GM21786 (cell line): ENCODE measurements around the gene COL20A1.

Experiments used
- ATAC-seq: cut with Tn5 transposase; IDR thresholded peaks from one replicate; pipeline ENCODE4 v1.9.1; 2021; ENCODE audit not compliant: unreplicated experiment

The COL20A1 gene

DNA sequence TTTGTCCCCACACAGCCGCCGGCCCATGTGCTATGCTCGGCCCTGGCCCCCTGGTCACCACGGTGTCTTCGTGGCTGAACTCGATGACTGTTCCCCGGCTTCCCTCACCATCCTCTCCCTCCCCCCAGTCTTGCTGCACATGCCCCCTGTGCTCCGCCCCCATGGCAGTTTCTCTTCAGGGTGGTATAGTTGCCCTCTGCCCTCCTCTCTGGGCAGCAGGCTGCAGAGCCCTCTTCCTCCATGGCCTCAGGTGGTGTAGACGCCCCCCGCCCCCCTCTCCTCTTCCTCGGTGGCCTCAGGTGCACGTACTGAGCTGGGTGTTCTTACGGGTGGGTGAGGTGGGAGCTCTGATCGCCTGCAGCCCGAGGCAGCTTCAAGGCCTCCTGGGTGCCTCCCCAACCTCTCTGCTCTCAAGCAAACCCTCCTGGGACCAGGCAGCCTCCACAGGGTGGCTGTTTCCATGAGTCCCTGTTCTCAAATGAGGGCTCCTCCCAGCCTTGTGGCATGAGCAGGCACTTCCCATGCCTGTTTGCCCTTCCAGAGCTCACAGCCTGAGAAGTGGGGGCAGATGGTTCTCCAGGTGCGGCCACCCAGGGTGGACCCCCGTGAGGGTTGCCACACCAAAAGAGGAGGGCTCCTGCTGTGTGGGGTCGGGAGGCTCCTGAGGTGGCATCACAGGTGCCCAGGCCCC, 24.8 kb downstream of the COL20A1 start:
- no peak for ATAC-seq

DNA sequence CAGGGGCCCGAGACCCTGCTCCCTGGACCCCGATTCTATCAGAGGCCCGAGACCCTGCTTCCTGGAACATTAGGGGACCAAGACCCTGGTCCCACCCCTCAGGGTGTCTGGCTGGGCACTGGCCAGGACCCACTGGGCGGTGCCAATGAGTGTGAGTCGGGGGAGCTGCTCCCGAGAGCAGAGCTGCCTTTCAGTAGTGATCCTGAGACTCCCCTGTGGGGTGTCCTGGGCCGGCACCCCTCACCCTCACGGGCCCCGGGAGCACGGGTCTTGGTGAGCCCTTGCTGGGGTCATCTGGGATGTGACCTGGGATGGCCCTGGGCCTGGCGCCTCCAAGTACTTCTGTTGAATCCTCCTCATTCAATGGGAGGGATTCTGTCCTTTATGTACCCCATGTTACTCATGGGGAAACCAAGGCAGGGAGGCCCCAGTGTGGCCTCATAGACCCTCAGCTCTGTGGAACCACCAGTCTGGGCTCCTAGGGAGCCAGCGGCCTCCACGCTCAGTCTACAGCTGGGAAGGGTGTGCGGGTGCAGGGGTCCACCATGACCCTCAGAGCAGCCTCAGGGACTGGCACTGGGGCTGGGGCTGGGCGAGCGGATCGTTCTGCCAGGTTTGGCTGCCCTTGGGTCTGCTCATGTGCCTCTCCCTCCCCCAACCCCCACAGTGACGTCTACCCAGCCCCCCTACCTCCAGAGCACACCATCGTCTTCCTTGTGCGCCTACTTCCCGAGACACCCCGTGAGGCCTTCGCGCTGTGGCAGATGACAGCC, 25.6 kb downstream of the COL20A1 start:
- no peak for ATAC-seq

DNA sequence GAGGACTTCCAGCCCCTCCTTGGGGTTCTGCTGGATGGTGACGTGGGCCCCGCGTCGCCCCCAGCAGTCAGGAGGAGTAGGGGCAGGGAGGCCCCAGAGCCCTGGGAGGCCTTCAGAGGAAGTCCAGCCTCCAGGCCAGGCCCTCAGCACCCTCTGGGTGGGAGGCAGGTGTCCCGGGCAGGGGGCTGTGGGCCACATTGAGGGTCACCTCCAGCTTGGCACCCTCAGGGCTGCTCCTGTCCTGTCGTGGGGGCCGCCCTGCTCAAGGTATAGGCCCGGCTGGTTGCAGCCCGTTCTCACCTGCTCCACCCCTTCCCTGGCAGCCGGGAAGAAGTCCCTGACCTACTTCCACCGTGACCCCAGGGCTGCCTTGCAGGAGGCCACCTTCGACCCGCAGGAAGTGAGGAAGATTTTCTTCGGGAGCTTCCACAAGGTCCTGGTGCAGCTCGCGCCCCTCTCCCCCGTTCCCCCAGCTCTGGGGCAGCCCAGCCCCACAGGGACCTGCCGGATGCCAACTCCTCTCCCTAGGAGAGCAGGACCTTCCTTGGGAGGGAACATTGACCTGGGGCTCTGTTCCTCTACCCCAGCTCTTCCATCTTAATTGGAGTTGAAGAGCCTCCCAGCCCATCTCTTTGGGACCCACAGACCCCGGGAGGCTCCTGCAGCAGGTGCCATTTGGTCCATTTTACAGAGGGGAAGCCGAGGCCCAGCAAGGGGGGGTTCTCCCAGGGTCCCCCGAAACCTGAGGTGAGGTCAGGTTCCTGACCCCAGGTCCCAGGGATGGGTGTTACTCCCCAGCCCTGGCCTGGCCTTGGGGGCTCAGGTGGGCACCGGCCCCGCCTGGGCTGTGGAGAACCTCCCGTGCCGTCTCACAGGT, 26.4 kb downstream of the COL20A1 start:
- ATAC-seq: no peak

DNA sequence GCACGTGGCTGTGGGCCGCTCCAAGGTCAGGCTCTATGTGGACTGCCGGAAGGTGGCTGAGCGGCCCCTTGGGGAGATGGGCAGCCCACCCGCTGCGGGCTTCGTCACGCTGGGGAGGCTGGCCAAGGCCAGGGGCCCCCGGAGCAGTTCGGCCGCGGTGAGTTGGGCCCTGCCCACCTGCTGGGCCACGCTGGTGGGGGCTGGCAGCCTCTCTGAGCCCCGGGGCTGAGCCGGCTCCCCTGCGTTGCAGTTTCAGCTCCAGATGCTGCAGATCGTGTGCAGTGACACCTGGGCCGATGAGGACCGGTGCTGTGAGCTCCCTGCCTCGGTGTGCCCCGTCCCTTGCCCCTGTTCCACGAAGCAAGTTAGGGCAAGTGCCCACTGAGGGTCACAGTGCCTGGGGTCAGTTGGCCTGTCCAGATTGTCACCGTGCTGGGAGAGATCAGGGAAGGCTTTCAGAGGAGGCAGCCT, 27.1 kb downstream of the COL20A1 start:
- ATAC-seq: no peak

DNA sequence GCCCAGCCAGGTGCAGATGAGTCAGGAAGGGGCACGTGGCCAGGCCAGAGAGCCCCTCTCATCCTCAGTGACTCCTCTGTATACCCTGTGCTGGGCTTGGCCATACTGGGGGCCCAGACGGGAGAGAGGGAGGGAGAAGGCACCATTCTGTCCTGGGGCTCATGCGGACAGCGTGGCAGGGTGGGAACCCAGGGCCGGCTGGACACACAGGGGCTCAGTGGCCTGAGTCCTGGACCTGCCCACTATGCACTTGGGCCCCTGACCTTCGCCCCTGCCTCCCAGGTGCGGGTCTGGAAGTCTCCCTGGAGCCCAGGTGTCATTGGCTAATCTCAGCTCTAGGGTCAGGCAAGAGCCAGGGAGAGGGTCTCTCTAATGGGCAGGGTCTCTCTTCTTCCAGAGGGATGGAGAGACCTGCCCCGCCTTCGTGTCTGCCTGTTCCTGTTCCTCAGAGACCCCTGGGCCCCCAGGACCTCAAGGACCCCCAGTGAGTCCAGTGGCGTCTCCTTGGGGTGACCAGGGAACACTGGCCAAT, 27.7 kb downstream of the COL20A1 start:
- no peak for ATAC-seq

DNA sequence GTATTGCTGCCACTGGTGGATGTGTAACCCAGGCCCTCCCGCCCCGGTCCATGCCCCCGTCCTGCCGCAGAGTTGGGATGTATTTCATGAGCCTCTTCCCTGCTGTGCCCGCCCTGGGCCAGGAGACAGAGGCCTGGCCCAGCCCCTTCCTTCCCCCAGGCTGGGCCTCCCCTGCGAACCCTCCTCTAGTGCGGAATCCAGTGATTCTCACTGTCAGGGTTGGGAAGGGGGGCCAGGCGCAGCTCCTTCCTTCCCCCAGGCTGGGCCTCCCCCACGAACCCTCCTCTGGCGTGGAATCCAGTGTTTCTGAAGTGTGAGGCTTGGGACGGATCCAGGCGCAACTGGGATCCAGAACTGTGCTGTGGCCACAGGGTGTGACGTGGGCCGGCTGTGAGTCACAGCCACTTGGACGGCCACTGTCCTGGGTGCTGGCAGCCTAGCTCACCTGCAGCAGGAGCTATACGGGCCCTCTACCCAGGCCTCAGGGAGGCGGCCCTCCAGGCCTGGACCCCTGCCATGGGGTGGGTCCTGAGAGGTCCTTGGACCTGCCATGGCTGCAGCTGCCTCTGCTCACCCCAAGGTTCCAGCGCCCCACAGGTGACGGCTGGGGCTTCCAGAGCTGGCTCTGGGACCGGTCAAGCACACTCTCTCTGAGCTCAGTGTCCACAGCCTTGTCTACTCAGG, 28.3 kb downstream of the COL20A1 start:
- no peak for ATAC-seq

DNA sequence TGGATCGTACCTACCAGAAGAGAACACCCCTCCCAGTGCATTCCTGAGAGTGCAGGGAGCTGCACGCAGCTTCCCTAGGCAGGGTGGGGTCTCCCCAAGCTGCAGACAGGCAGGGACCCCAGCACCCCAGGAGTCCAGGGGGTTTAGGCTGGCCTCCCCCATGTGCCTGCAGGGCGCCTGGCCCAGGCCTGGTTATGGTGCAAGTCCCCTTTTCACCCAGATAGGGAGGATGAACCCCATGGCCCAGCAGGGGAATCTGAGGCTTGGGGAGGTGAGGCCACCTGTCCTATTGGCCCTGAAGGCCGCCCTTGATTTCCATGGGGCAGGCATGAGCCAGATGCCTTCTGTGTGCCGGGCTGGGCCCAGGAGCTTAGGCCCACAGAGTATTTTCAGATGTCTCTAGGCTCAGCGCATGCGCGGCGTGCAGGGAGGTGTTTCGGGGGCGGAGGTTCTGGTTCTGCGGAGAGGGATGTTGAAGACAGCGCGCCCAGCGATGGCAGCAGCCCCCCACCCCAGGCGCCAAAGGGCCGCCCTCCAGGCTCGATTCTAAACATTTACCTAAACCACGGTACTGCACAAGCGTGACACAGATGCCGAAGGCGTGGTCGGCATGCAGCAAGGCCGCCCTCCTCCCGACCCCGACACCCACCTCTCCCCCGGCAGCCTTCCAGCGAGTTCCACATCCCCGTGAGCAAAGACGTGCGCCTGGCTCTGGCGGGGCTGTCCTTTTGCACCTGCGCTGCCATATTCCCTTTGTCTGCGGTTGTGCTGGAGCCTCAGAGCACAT, 29.4 kb downstream of the COL20A1 start:
- ATAC-seq: no peak

DNA sequence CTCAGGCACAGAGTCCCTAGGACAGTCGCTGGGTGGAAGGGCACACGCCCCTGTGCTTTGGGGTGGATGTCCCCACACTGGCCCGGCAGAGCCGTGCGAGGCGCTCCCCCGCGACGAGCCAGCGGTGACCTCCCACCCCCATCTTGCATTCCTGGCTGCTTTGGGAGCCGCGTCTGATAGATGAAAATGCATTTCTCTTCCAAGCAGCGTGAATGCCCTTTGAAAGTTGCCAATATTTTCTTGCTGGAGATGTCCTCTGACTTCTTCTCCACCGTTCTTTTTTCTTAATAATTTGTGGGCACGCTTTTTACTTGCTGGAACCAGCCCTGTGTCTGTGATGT, 29.9 kb downstream of the COL20A1 start:
- no peak for ATAC-seq

DNA sequence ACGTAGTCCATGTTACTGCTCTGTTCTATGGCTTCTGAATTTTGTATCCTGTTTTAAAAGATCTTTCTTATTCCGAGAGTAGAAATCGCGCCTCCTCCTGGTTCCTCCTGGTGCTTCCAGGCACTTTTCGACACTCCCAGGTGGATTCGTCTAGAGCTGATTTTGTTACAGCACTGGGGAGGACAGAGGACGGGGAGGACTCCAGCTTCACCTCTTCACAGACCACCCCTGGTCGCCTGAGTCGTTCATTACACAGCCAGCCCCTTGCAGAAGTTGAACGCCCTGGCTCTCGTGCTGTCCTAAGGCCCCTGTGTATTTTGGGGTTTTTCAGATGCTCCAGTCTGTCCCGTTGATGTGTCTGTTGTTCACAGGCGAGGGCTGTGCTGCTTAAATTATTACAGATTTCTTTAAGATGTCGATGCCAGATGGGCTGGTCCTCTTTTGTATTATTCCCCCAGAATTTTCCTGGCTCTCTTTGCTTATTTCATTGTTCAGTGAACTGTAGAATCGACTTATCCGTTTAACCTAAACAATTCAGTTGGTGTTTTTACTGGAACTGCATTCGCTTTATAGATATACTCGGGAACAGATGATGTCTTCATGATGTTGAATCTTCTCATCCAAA, 30.5 kb downstream of the COL20A1 start:
- no peak for ATAC-seq

DNA sequence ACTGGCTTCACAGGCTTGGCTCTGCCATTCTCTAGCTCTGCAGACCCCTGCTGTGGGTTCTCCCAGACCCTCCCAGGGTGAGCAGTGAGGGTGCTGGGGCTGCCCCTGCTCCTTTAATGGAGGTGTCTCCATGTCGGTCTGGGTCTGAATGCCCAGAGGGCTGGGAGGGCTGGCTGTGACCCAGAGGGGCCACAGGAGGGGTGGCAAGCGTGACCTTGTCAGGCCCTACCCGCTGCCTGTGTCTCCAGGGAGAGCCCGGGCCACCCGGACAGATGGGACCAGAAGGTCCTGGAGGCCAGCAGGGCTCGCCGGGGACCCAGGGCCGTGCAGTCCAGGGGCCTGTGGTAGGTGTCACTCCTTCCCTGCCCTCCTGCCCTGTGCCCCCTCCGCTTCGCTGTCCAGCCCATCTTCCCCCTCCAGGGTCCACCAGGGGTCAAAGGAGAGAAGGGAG, 32.1 kb downstream of the COL20A1 start:
- no peak for ATAC-seq

DNA sequence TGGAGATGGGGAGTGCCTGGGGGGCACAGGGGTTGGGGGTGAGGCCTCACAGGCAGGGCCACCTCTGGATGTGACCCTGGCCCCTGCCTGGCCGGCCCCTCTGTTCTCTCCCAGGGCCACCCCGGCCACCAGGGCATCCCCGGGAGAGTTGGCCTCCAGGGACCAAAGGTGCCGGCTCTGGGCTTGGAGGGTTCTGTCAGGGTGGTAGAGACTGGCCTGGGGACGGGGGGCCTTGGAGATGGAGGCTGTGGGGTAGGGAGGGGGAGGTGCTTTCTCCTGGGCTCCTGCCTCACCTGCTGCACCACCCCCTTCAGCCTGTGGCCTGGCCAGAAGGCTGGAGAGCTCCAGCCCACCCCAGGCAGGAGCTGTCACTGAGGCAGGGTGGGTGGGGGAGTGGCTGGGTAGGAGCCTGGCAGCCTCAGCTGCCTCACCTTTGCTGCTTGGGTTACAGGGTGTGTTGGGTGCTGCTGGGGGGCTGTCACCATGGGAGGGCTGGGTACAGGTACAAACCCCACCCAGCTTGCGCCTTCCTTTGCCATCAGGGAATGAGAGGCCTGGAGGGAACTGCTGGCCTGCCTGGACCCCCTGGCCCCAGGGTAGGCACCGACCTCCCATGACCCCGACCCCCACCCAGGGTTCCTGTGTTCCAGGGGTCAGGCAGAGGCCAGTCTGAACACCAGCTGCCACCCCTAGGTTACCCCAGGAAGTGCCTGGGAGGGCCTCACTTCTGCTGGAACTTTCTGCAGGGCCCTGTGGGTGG, 32.7 kb downstream of the COL20A1 start:
- ATAC-seq: no peak

DNA sequence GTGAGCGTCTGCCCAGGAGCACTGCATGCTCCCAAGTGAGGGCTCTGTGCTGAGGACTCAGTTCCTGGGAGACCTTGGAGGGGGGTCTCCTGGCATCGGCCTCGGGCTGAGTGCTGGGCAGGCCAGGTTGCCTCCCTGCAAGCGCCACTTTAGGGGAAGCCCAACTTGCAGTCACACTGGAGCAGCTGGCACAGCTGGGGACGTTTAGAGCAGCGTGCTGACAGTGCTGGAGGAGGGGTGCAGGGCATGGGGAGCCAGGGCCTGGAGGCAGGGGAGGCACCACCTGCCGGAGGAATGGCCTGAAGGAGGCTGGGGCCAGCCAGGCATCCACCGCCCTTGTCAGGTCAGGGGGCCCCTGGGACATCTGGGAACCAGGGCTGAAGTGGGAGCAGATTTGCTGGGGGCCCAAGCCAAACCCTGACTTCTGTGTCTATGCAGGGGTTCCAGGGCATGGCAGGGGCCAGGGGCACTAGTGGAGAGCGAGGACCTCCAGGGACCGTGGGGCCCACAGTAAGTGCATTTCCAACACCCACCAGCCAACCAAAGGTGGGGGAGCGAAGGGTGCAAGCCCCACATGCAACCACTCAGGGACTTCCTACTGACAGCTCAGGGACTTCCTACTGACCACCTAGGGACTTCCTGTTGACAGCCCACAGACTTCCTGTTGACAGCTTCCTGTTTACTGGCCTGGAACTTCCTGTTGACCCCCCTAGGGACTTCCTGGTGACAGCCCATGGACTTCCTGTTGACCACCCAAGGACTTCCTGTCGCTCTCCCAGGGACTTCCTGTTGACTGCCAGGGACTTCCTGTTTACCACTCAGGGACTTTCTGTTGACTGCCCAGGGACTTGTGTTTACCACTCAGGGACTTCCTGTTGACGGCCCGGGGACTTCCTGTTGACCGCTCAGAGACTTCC, 33.6 kb downstream of the COL20A1 start:
- no peak for ATAC-seq

DNA sequence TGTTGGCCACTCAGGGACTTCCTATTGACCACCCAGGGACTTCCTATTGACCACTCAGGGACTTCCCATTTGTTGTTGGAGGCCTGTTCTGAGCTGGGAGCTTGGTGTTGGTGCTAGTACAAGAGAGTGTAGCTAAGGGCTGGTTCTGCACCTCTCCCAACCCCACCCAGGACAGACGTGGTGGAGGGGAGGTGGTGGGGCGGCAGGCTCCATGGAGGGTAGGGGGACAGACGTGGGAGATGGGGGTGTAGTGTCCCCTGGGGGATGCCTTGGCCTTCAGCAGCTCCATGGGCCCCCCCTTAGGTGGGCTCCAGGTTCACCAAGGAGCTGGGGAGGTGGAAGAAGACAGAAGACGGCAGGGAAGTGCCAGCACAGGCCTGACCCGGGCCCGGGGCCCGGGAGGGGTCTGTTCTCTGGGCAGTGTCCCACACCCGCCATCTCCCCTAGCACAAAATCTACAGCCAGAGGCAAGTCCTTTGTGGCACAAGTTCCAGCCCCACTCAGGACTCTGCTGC, 34.3 kb downstream of the COL20A1 start:
- ATAC-seq: no peak

DNA sequence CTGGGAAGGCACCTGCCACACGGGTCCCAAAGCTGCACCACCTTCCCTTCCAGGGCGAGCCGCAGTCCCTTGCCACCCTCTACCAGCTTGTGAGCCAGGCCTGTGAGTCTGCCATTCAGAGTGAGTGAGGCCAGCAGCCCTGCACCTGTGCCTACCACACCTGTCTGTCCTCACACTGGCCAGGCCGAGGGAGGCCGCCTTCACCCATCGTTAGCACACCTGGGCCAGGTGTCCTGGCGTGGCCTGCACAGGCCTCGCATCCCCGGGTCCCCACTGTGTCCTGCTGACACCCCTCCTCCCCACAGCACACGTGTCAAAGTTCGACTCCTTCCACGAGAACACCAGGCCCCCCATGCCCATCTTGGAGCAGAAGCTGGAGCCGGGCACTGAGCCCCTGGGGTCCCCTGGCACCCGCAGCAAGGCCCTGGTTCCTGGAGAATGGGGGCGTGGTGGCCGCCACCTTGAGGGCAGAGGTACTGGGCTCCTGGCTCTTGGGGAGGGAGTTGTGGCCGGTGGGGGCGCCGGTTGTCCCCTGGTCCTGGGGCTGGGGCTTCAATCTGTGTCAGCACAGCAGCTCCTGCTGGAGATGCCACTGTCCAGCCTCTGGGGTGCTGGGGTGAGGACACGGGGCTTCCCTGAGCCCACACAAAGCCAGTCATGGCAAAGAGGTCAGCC, 35.2 kb downstream of the COL20A1 start:
- no peak for ATAC-seq

DNA sequence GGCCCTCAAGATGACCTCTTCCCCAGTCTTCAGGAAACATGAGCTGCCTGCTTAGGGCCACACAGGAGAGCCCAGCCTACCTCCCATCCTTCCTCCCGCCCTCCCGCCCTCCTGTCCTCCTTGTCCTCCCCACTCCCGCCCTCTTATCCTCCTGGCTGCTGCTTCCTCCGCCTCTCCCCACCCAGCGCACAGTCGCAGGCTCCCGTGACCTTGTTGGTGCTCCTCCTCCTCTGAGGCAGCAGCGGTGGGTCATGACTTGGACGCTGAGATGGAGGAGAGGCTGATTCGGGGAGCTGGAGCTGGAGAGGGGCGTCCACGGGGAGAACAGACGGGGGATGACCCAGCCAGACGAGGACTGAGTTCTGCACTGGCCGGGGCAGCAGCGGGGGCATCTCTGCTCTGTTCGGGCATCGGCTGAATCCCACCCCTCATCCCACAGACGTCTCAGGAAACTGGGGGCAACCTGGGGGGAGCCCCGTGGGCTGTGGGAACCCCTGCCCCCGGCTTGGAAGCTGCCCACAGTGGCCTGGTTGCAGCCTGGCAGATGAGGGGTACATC, 35.8 kb downstream of the COL20A1 start:
- no peak for ATAC-seq

DNA sequence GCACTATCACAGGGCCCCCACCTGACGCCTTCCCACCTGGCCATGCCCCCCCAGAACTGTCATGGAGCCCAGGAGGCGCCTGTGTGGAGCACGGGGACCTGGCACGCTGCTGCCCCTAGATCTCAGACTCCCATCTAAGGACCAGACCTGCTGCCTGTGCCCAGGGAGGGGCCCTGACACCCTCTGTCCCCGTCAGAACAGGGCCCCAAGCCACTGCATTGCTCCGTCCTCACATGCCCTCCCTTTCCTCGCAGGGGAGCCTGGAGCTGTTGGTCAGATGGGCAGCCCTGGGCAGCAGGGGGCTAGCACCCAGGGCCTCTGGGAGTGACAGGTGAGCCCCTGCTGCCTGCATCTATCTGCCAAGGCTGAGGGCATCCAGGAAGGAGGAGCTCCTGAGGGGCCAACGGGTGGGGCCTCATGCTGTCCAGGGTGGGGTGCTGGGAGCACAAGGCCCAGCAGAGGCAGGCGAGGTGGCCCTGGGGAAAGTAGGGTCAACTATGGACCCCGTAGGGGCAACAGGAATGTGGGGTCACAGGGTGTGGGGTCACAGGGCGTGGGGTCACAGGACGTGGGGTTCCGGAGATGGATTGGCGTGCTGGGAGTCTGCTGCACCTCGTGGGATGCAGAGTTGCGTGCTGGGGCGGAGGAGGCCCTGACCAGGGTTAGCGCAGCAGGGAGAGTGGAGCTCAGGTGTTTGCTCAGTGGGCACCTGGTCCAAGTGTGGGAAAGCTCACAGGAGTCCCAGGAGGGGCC, 36.5 kb downstream of the COL20A1 start:
- ATAC-seq: no peak
